GM19238 (cell line): ENCODE measurements around the gene DYNC2LI1.

Source experiments
- DNase-seq: peaks from one replicate; pipeline ENCODE4 v3.0.0; 2011; ENCODE audit warnings: low spot score; ENCODE audit not compliant: insufficient read length

DYNC2LI1 gene

GRCh38 chr2:43812947-43813346 lies 39.1 kb downstream of the DYNC2LI1 start:
- no peak for DNase-seq

GRCh38 chr2:43814711-43815110 lies 40.9 kb downstream of the DYNC2LI1 start:
- no peak for DNase-seq

GRCh38 chr2:43818761-43819160 lies 44.9 kb downstream of the DYNC2LI1 start:
- no peak for DNase-seq

- DNase-seq: no peak
These were observed 45.8 kb downstream of the DYNC2LI1 start for GRCh38 chr2:43819491-43820163.

- DNase-seq: no peak
These were observed 49.0 kb downstream of the DYNC2LI1 start for GRCh38 chr2:43822839-43823238.

GRCh38 chr2:43823751-43824150 lies 49.9 kb downstream of the DYNC2LI1 start:
- no peak for DNase-seq

- no peak for DNase-seq
These were observed 50.7 kb downstream of the DYNC2LI1 start for GRCh38 chr2:43824512-43824911.

- DNase-seq: no peak
These were observed 51.2 kb downstream of the DYNC2LI1 start for GRCh38 chr2:43824951-43825493.

GRCh38 chr2:43825841-43826240 lies 52.0 kb downstream of the DYNC2LI1 start:
- no peak for DNase-seq

GRCh38 chr2:43826305-43827250 lies 52.7 kb downstream of the DYNC2LI1 start:
- no peak for DNase-seq

GRCh38 chr2:43831543-43832294 lies 57.9 kb downstream of the DYNC2LI1 start:
- no peak for DNase-seq

- DNase-seq: no peak
These were observed 58.6 kb downstream of the DYNC2LI1 start for GRCh38 chr2:43832457-43832856.

- no peak for DNase-seq
These were observed 63.2 kb downstream of the DYNC2LI1 start for GRCh38 chr2:43837033-43837432.

- no peak for DNase-seq
These were observed 64.2 kb downstream of the DYNC2LI1 start for GRCh38 chr2:43837831-43838559.

GRCh38 chr2:43838560-43839267 lies 64.9 kb downstream of the DYNC2LI1 start, which contains the start of the genes ABCG5 and ABCG8:
Gene ABCG5, minus strand, starts transcription at chr2:43838839. Its CDS starts 160 bp downstream, at chr2:43838679.
Gene ABCG8, plus strand, starts transcription at chr2:43838971. Its CDS starts 83 bp downstream, at chr2:43839054.
- DNase-seq: no peak

- DNase-seq: no peak
These were observed 66.1 kb downstream of the DYNC2LI1 start for GRCh38 chr2:43839776-43840564.

GRCh38 chr2:43840965-43841364 lies 67.1 kb downstream of the DYNC2LI1 start:
- DNase-seq: no peak

- no peak for DNase-seq
These were observed 68.4 kb downstream of the DYNC2LI1 start for GRCh38 chr2:43841949-43842865.
